ENCODE results near the gene LIPN. TPM values are rescaled to one million over a fixed set of nuclear protein-coding genes. Genes with fewer than 3 reads are reported as not detected.

Gene LIPN, protein sequence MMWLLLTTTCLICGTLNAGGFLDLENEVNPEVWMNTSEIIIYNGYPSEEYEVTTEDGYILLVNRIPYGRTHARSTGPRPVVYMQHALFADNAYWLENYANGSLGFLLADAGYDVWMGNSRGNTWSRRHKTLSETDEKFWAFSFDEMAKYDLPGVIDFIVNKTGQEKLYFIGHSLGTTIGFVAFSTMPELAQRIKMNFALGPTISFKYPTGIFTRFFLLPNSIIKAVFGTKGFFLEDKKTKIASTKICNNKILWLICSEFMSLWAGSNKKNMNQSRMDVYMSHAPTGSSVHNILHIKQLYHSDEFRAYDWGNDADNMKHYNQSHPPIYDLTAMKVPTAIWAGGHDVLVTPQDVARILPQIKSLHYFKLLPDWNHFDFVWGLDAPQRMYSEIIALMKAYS
- not detected in 2 replicates for total RNA-seq

GRCh38 chr10:88759366-88760101 lies at the start of gene LIPN:
TSS of gene LIPN (plus strand) at chr10:88760020. CDS start at chr10:88761406, 1,386 bp downstream.

DNA sequence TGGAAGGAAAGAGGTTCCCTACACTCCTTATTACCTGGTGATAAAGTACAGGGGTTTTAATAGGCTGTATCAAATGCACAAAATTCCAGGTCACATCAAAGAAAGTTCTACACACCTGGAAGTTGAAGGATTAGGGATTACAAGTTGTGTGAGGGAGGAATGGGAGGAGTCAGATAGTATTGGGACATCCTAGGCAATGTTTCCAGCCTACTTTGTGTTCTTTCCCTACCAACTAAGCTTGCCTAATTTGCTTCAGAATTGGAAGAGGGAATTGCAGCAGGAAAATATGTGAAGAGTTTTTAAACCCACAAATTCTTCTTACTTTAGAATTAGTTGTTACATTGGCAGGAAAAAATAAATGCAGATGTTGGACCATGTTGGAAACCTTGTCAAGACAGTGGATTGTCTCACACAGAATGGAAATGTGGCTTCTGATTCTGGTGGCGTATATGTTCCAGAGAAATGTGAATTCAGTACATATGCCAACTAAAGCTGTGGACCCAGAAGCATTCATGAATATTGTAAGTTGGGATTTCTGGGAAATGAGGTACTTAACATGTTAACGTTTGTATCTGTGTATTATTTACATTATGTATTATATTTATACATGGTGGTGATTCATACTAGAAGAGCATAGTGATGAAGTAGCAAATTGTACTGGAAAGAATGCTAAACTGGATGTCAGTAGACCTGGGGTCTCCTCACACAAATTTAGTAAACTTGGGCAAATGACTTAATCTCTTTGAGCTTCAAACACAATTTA lies 42.9 kb downstream of the LIPN start, which contains the start of gene LIPM:
Gene LIPM (plus strand): TSS at position 208 of the 763 bp plus-strand sequence. CDS start 167 bp downstream, at position 375.

Other genes starting within 250 kb of the LIPN start
- 15.7 and 21.1 TPM in 2 replicates for gene RNLS, start 176.7 kb upstream of the LIPN start, total RNA-seq
- gene LIPJ, start 173.3 kb upstream of the LIPN start, total RNA-seq = not detected in 2 replicates
- not detected in 2 replicates for gene LIPF, start 95.6 kb upstream of the LIPN start, total RNA-seq
- not detected in 2 replicates for gene LIPK, start 53.8 kb upstream of the LIPN start, total RNA-seq
- gene LIPM, start 42.7 kb downstream of the LIPN start, total RNA-seq = not detected in 2 replicates
- gene ANKRD22, start 91.8 kb downstream of the LIPN start, total RNA-seq = not detected in 2 replicates
- gene STAMBPL1, start 120.2 kb downstream of the LIPN start, total RNA-seq = 55.2 and 64.6 TPM in 2 replicates
- 166 and 961 TPM in 2 replicates for gene ACTA2, start 192.8 kb downstream of the LIPN start, total RNA-seq
- 79.2 and 106 TPM in 2 replicates for gene FAS, start 230.8 kb downstream of the LIPN start, total RNA-seq